GM19463 (cell line): ENCODE results near the gene GSTM5.
A peak's percentile ranks its signal among the peaks of the same experiment; 100 is the strongest.
"Not testable (repeated sequence)": the region's sequence is repeated elsewhere in the genome, so short reads cannot be mapped to it uniquely, and the experiment has no call there.

Source experiments
- ATAC-seq: cut with Tn5 transposase; IDR thresholded peaks from one replicate; pipeline ENCODE4 v1.9.1; 2021; ENCODE audit warnings: mild to moderate bottlenecking, moderate library complexity; ENCODE audit not compliant: unreplicated experiment

GSTM5 gene

DNA sequence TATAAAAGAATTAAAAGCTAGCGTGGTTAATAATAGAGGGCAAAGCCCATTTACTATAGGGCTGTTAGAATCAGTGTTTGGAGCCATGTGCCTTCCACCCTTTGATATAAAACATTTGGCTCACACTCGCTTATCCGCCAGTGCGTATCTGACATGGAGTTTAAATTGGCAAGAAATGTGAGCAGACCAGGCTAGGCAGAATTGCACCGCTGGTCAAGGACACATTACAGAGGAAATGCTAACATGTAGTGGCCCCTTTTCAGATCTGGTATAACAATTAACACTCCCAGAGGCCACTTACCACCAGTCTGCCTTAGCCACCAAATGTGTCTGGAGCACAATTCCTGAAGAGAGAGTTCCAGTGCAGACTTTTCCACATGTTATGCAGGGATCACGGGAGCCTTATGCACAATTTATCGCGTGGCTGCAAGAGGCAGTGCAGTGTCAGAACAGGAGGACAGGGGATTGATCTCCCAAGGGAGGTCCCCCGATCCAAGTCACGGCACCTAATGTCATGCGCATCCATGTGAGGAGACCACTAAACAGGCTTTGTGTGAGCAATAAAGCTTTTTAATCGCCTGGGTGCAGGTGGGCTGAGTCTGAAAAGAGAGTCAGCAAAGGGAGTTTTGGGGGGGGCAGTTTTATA, 14.8 kb downstream of the GSTM5 start:
- ATAC-seq = no peak

DNA sequence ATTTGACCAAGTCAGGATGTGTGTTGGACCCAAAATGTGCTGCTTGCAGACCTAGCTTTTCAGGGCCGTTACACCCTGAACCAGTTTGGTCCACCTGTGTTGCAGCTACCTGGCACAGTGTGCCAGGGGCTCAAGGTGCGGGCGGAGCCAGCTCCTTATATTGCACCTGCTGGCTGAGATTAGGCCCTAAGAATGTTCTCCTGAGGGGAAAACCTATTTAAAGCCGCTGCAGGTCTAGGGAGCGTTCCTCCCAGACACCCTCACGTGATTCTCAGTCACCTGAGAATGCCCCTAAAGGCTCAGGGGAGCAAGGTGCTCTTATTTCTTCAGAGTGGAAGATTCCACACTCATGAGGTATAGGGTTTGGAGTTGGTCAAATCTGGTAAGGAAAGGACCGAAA, 16.8 kb downstream of the GSTM5 start:
- no peak for ATAC-seq

DNA sequence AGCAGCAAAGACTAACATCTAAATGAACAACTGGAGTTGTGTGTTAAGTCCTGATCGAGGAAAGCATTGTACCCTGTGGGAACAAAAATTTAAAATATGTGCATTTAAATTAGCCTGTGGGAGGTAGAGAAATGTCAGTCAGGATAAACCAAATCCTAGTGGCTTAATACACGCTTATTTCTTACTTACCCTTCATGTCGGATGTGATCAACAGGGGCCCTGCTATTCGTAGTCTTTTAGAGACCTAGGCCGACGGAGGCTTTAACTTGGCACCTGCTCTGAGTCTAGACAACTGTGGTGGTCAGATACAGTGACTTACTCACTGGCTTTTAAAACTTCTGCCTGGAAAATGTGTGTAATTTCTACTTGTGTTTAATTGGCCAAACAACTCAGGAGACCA, 18.6 kb downstream of the GSTM5 start:
- no peak for ATAC-seq

DNA sequence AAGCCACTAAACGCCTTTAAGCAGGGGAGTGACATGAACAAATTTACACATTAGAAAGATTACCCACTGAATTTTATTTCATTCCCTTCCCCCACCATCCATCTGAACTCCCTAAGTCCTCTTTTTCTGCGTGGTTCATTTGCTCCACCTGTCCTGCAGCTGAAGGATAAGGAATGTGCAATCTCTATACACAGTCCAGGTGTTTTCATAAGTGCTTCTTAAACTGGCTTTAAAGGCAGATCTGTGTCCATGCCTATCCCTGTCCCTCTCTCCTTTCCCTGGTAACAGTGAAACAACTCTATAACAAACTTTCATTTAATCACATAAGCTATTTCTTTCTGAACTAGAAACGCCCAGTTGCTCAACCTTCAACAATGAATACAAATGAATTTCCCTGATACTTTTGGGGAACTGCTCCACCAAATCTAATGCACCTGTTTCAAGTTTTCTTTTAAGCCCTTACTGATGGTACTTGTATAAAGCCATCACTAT, 20.4 kb downstream of the GSTM5 start:
- no peak for ATAC-seq

DNA sequence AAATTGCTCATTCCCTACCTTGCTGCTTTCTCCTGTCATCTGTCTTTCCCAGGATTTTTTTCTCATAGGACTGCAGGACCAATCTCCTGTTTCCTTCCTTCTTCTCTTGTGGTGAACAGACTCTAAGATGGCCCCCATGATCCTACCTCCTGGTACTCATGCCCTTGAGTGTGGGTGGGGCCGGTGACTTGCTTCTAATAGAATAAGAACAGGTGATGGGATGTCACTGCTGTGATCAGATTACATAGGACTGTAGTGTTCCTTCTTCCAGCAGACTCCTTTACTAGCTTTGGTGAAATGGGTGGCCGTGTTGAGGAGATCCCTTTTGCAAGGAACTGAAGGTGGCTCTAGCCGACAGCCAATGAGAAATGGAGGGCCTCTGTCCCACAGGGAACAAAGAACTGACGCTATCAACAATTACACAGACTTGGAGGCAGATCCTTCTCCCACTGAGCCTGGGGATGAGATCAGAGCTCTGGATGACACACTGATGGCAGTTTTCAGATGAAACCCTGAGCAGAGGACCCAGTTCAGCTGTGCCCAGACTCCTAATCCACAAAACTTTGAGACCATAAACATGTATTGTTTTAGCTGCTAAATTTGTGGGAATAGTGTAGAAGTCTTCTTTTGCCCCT, 21.3 kb downstream of the GSTM5 start:
- no peak for ATAC-seq

DNA sequence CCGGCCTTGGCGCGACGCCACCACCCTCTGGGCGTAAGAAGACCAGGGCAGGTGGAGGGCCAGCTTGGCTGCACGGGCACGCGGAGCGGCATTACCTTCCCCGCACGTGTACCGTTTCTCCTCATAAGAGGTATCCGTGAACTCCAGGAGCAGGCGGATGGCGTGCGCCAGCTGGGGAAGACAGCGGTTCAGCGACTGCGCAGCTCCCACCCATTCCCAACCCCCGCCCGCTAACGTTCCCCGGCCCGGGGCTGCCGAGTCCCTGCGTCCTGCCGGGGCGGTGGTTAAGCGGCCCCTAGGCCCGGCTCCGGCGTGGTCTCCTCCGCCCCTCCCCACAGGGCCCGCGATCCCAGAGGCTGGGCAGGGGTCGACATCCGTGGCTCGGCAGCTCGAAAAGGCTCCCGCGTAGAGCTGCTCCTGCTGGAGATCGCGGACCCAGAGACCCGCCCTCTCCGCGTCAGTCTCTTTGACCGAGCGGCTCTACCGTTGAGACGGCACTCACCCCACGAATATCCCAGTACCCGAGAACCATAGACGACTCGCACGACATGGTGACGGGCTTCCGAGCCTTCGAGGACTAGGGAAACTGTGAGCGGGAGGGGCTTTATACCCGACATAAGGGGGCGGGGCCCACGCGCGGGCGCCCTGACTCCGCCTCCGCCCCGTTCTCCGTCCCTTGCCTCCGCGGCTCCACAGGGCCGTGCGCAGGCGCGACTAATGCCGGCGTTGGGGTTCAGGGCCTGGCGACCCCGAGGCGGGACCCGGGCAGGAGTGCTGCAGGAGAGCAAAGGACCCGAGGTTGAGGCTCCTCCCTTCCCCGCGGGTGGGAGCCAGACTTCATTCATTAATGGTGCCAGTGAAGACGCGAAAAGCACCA, 27.9 kb downstream of the GSTM5 start:
- peak; percentile 95 for ATAC-seq

DNA sequence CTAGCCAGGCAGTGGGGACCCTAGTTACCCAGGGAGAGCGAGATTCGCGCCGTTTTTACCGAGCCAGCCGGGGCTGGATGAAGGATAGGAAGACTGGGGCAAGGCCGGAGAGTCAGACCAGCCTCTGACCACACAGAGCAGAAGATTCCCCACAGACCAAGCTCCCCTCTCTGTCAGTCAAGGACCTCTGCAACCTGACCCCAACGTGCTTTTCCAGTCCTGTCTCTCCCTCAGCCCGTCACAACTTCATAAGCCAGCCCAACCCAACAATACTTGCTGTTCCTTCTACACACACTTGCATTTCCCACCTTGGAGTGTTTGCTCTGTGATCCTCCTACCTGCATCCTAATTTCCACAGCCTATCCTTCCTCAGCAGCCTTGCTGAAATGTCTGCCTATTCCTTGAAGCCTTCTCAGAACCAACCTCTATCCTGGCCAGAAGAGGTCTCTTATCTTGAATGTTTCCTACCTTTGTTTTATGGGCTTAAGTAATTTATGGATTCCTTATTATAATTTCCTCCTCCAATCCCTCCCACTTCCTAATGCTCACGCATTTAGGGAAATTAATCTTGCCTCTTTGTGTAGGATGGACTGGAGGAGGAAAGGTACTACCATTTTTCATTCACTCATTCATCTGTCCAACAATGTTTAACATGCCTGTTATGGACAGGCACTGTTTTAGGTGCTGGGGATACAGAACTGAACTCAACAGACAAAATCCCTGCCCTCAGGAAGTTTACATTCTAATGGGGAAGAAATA, 28.7 kb downstream of the GSTM5 start, which contains the start of gene GSTM3:
GSTM3 (minus strand) TSS at position 424 of the 759 bp plus-strand sequence. CDS start 751 bp downstream, outside the sequence.
- no peak for ATAC-seq

DNA sequence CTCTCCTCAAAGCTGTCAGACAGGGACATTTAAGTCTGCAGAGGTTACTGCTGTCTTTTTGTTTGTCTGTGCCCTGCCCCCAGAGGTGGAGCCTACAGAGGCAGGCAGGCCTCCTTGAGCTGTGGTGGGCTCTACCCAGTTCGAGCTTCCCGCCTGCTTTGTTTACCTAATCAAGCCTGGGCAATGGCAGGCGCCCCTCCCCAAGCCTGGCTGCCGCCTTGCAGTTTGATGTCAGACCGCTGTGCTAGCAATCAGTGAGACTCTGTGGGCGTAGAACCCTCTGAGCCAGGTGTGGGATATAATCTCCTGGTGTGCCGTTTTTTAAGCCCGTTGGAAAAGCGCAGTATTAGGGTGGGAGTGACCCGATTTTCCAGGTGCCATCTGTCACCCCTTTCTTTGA, 36.3 kb downstream of the GSTM5 start:
- not testable (repeated sequence) for ATAC-seq

DNA sequence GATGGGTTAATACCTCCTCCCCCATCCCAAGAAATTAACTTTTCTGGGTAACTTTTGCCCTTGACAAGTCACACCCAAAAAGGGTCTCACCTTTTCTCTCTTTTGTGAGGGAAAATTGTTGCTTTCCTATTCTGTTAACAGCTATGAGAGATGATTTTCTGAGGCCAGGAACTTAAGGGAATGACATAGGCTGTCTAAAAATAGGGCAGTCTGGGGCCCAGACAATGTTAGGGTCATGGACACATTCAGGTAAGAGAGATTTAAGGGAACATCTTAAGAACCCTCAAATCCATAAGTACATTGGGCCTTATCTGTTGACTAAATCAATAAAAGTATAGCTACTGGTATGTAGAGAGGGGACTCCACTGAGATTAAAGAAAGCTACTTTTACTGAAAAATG, 37.2 kb downstream of the GSTM5 start:
- ATAC-seq = no peak

DNA sequence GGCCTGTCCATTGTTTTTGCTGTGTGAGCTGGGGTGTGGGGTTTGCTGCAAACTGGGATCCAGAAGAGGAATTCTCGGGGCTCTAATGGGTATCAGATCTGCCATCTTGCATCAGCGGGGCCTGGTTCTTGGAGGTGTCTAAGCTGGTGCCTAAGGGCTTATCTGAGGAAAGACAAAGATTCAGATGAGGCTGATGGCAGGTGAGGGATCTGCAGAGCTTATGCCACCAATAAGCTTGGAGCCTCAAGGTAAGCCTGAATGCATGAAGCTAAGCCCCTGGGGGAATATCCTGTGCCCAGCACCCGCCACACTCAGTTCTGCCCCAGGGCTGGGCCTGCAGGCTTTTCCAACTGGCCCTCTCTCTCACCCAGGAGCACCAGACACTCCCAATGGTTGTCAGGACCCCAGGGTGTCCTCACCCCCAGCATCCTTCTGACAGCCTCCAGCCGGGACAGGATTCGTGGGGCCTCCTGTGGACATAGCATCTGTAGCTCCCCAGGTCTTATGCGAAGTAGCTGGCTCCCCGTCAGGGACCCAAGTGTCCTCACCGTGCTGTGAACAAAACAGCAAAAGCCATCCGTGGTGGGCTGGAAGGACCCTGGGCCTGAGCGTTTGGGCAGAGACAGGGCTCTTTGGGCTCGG, 38.3 kb downstream of the GSTM5 start:
- no peak for ATAC-seq

DNA sequence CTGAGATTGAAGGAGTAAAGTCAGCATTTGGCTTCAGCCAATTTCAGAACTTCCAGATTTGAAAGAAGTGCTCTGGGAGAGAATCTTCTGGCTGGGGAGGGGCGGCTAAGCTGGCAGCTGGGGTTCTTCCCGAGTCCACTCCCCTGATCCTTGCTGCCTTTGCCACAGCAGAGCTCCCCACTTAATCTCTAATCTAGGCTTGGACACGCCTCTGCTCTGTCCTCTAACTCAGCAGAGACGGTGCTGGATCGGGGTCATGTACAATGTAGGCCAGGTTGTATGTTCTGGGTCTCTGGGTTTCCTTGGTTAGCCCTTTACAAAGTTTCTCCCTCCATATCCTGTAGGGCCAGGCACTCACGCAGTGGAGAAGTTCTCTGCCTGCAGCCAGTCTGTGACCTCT, 38.9 kb downstream of the GSTM5 start:
- ATAC-seq = no peak

DNA sequence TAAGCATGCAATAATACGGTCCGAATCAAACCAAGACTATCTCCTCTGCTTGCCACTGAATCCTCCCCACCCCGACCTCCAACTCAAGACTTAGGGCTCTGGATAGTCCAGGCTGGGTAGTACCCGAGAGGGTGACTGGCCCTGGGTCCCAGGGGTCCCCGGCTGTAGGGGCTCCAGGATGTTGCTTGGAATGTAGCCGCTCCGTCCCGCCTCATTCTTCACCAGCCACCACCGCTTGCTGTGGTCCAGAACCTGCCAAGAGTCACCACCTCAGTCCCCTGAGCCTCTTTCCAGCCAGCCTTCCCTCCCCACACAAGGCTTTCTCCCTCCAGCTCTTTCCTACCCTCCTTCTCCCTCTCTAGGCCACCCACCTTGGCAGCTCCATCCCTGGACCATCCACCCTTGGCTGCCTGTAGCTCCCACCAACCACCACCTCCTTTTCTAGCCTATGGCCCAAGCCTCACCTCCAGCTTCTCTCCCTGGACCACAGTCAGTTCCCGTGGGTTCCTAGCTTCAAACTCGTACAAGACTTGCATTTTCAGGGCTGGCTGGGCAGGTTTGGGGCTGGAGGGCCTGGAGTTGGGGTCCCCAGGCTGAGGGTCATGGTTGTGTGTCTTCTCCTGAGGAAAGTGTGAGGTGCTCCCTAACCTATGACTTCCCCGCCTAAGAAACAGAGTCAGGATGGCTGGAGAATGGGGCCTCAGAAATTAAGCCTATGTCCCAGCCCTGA, 39.6 kb downstream of the GSTM5 start:
- ATAC-seq = no peak

DNA sequence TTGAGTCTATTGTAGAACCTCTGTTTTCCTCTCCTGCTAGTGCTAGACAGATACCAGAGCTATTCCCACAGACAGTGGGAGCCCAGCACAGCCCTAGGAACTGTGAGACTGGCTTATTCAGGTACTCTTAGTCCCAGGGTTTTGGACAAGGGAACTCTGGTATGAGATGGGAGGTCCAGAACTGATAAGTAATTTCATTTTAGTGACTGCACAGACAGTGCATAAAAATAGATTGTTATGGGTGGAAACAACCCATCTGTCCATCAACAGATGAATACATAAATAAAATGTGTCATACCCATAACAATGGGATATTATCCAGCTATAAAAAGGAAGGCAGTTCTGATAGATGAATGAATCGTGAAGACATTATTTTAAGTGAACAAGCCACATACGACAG, 42.7 kb downstream of the GSTM5 start:
- ATAC-seq = no peak

DNA sequence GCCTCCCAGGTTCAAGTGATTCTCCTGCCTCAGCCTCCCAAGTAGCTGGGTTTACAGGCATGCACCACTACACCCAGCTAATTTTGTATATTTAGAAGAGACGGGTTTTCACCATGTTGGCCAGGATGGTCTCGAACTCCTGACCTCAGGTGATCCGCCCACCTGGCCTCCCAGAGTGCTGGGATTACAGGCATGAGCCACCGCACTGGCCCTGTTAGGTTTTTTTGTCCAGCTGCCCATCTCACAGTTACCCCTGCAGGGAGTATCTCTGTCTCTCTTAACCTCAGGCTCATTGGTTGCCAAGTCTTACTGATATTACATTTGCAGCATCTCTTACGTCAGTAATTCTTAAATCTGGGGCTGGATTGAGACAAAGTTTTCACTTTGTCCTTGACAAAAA, 44.3 kb downstream of the GSTM5 start:
- not testable (repeated sequence) for ATAC-seq

DNA sequence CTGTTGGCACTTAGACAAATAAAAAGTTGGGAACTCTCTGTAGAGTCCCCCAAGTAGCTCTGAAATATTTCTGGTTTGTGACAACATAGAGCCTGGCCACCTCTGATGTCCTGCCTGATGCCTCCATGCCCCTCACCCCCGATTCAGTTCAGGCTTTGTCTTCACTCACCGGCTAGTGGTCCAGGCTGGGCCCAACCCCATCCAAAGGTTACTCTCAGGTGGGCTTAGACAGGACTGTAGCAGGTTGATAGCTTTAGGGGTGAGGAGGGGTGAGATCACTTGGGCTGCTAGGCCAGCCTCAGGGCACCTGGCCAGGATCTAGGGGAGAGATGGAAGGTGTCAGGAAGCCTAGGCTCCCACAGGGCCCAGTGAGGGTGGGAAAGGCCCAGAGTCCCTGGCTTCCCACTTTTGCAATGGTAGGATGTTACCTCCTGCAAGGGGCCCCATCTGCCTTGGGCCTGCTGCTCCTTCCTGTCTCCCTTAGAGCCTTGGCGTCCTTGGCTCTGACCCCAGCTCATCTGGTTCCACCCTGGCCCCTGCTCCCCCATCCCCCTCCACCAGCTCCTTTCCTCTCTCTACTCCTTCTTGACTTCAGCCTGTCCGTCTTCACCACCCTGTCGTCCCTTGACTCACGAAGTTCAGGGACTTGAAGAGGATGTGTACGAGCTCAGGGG, 44.9 kb downstream of the GSTM5 start:
- ATAC-seq = no peak

DNA sequence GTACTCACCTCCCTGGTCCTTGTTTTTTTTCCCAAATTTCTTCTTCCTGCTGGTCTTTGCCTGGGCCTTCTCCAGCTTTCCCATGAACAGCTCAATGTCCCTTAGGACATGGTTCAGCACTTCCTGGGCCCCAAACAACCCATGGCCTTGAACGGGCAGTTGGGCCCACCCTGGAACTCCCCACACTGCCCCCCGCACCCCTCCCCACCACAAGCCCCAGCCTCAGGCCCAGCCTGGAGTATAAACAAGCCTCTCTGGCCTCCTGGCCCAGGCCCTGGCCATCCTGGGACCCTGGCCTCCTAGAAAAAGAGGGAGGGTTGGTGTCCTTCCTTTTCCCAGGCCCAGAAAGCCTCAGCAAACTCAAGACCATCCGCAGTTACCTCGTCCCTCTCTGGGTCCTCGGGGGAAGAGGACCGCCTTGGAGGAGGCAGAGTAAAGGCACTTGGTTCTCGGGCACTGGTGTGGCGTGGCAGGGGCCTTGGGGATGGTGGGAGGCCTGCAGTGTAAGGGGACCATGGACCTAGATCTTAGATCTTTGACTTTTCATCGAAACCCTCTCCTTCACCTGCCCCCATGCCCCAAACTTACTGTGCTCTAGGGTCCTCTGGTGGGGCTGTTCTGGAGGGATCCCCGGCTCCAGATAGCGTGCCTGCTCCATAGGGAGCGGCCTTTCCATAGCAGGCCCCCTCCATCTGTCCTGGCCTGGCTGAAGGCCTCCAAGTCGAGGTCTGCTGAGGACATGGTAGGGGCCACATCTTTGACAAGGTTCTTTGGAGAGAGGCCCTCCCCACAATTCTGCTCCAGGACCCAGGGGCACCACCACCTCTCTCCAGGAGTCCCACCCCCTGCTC, 46.1 kb downstream of the GSTM5 start:
- no peak for ATAC-seq

DNA sequence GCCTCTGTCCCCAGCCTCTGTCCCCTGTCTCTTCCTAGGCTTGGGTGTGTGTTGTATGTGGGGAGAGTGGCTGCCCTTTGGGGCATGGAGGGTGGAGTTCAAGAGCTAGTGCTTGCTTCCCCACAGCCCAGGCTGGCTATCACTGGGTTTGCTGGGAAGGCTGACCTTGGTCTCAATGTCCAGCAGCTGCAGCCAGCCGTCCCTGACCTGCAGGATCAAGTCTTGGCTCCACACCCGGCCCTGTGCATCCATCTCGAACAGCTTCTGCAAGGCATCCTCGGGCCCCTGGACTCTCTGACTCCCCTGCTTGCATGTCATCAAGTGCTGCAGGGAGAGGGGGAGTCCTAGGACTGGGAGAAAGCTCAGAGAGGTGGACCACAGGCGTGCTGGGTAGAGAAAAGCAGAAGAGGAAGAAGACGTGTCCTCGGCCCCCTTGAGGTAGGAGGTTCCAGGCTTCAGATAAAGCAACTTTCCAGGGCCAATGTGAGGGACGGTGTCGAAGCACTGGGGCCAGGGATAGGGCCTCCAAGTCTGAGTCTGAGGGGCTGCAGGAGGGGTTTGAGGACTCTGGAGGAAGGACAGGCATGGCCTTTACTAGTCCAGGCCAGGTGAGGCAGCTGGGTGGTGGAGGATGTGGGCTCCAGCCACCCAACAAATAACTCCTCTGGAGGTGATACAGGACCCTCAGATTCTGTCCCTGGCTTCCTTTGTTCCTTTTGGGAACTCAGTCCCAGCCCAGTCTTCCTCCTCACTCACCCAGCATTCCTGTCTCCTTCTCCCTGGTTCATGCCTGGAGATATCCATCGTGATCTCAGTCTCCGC, 47.7 kb downstream of the GSTM5 start:
- no peak for ATAC-seq
